ENCODE results near the gene UGT1A7. TPM values are rescaled to one million over a fixed set of nuclear protein-coding genes. Genes with fewer than 3 reads are reported as not detected.

Gene UGT1A7
- total RNA-seq, 4 donors from 2014 or later = not detected

- Histone ChIP-seq H3K27ac (no peak overlapping the region), H3K4me1 (no peaks in the 10 kb centered on the region), H3K27me3 (no peaks in the 10 kb centered on the region), H3K4me3 (no peak overlapping the region), H3K36me3 (no peaks in the 10 kb centered on the region), H3K9me3 (no peaks in the 10 kb centered on the region)
- DNase-seq (no peak), ATAC-seq (no peak)
- intact Hi-C loops (cut with DNase I; ENCODE audit: low total_unique reads) = no loop called here
- in situ Hi-C loops (cut with MboI; ENCODE audit: low sequenced_read_pairs in 4 of 4) = no loop called here
- TF ChIP-seq CTCF (IDR thresholded peaks at IDR 0.05 in 4 of 5, conservative IDR thresholded peaks at IDR 0.05 in 1 of 5) (no peak), POLR2A (IDR thresholded peaks at IDR 0.05) (no peak)
Measured at GRCh38 chr2:233798335-233799086, 116.8 kb downstream of the UGT1A7 start.

- in situ Hi-C loops (cut with MboI; ENCODE audit: low sequenced_read_pairs in 4 of 4) = no loop called here
- Histone ChIP-seq H3K27me3 (no peaks in the 10 kb centered on the region), H3K27ac (no peak overlapping the region), H3K4me3 (no peak overlapping the region), H3K36me3 (no peaks in the 10 kb centered on the region), H3K9me3 (no peaks in the 10 kb centered on the region), H3K4me1 (no peaks in the 10 kb centered on the region)
- ATAC-seq (no peak), DNase-seq (no peak)
- intact Hi-C loops (cut with DNase I; ENCODE audit: low total_unique reads) = no loop called here
- no peak for TF ChIP-seq POLR2A (IDR thresholded peaks at IDR 0.05)
- no peak for TF ChIP-seq CTCF (IDR thresholded peaks at IDR 0.05 in 4 of 5, conservative IDR thresholded peaks at IDR 0.05 in 1 of 5)
Measured at GRCh38 chr2:233799087-233799665, 117.5 kb downstream of the UGT1A7 start.

- H3K36me3 ChIP-seq = no peaks in the 10 kb centered on the region
- in situ Hi-C loops (cut with MboI; ENCODE audit: low sequenced_read_pairs in 4 of 4) (no loop called here), intact Hi-C loops (cut with DNase I; ENCODE audit: low total_unique reads) (no loop called here)
- H3K4me3 ChIP-seq = no peak overlapping the region
- no peaks in the 10 kb centered on the region for H3K9me3 ChIP-seq
- H3K27ac ChIP-seq = no peak overlapping the region
- ATAC-seq (no peak), DNase-seq (no peak)
- TF ChIP-seq CTCF (IDR thresholded peaks at IDR 0.05 in 4 of 5, conservative IDR thresholded peaks at IDR 0.05 in 1 of 5) = no peak
- no peaks in the 10 kb centered on the region for H3K4me1 ChIP-seq
- H3K27me3 ChIP-seq = no peaks in the 10 kb centered on the region
Measured at GRCh38 chr2:233799716-233800115, 118.0 kb downstream of the UGT1A7 start.

GRCh38 chr2:233800208-233800607 is 118.5 kb downstream of the UGT1A7 start:
- no peaks in the 10 kb centered on the region for H3K9me3 ChIP-seq
- no peaks in the 10 kb centered on the region for H3K27me3 ChIP-seq
- ATAC-seq = no peak
- intact Hi-C loops (cut with DNase I; ENCODE audit: low total_unique reads) = no loop called here
- in situ Hi-C loops (cut with MboI; ENCODE audit: low sequenced_read_pairs in 4 of 4) = no loop called here
- H3K4me3 ChIP-seq = no peak overlapping the region
- H3K27ac ChIP-seq = no peak overlapping the region
- H3K4me1 ChIP-seq = no peaks in the 10 kb centered on the region
- no peak for DNase-seq
- TF ChIP-seq POLR2A (IDR thresholded peaks at IDR 0.05) = no peak
- TF ChIP-seq CTCF (IDR thresholded peaks at IDR 0.05 in 4 of 5, conservative IDR thresholded peaks at IDR 0.05 in 1 of 5) = no peak
- no peaks in the 10 kb centered on the region for H3K36me3 ChIP-seq
